Suprapubic skin (tissue), 4 donors: ENCODE measurements around the gene NVL. TPM values are rescaled to one million over a fixed set of nuclear protein-coding genes. Genes with fewer than 3 reads are reported as not detected.

ENCODE experiments used
- DNase-seq, 2 donors: peaks; one replicate each; pipeline ENCODE4 v3.0.0-alpha.2; 2019; ENCODE audit warnings: low spot score in 2 of 2
- H3K27ac ChIP-seq: fragments of 200-600 bp; sonication (generic); one replicate; pipeline ENCODE4 v1.5.1; 2019
- H3K27me3 ChIP-seq: fragments of 200-600 bp; sonication (generic); one replicate; pipeline ENCODE4 v1.5.1; 2019
- H3K36me3 ChIP-seq: fragments of 200-600 bp; sonication (generic); one replicate; pipeline ENCODE4 v1.5.1; 2019
- H3K4me1 ChIP-seq: fragments of 200-600 bp; sonication (generic); one replicate; pipeline ENCODE4 v1.5.1; 2019
- H3K4me3 ChIP-seq: fragments of 200-600 bp; sonication (generic); one replicate; pipeline ENCODE4 v1.5.1; 2019; ENCODE audit warnings: mild to moderate bottlenecking
- H3K9me3 ChIP-seq: fragments of 200-600 bp; sonication (generic); one replicate; pipeline ENCODE4 v1.5.1; 2019
- EP300 ChIP-seq: sonication (generic); formaldehyde crosslinking; IDR thresholded peaks from one replicate; pipeline ENCODE4 v1.6.1; 2017; ENCODE audit warnings: antibody characterized with exemption
- POLR2A ChIP-seq, 2 donors: fragments of 450-650 bp; IDR thresholded peaks; one replicate each; pipeline ENCODE4 v1.6.1; 2017; ENCODE audit warnings: antibody characterized with exemption in 2 of 2, mild to moderate bottlenecking in 2 of 2, moderate library complexity in 2 of 2
- POLR2AphosphoS5 ChIP-seq, 3 donors: sonication (generic); formaldehyde crosslinking; IDR thresholded peaks; one replicate each; pipeline ENCODE4 v1.6.1; 2017; ENCODE audit warnings: antibody characterized with exemption in 3 of 3
- WGBS: methylation state at CpG from one replicate; pipeline ENCODE4 v1.1.5; 2018; 5-methylcytosine and 5-hydroxymethylcytosine counted together
- total RNA-seq, 4 donors: library from RNA; depleted of rRNA; stranded (reverse); fragments of >200 nt; gene quantifications; one replicate each; pipeline ENCODE4 v1.1.0, GENCODE V29; 2016
- TF ChIP-seq, protein P1 (sequence below), 2 donors: fragments of 200-600 bp in 1 of 2; fragments of 450-650 bp in 1 of 2; sonication (generic) in 1 of 2; IDR thresholded peaks; one replicate each; pipeline ENCODE4 v1.5.1; 2016 to 2019; ENCODE audit warnings: antibody characterized with exemption in 2 of 2, mild to moderate bottlenecking in 1 of 2, moderate library complexity in 1 of 2

The NVL gene
- total RNA-seq, 4 donors from 2014 or later, result 31.7 to 86.4 (median 36.8) TPM

GRCh38 chr1:224182866-224183590 lies 146.9 kb downstream of the NVL start, which contains the start of gene DEGS1:
Gene DEGS1, plus strand, starts transcription at chr1:224183240. Its CDS starts 97 bp downstream, at chr1:224183337.
- Histone ChIP-seq H3K27me3 (no peaks in the 10 kb centered on the region), H3K9me3 (no peaks in the 10 kb centered on the region), H3K36me3 (no peaks in the 10 kb centered on the region), H3K27ac (peak within 1 kb of the TSS; percentile 98), H3K4me1 (peaks cover 49% of the 10 kb centered on the region), H3K4me3 (peak within 1 kb of the TSS; percentile 99)
- DNase-seq, result peak; percentile 89 to 90
- WGBS, result 0% methylated on average over 42 of the region's 94 CpGs
- peak in 2 of 3 donors; percentile 30 to 68 for TF ChIP-seq POLR2AphosphoS5 (IDR thresholded peaks at IDR 0.05)
- peak; percentile 78 to 88 for TF ChIP-seq POLR2A (IDR thresholded peaks at IDR 0.05)
- TF ChIP-seq EP300, result no peak
- TF ChIP-seq, protein P1, sequence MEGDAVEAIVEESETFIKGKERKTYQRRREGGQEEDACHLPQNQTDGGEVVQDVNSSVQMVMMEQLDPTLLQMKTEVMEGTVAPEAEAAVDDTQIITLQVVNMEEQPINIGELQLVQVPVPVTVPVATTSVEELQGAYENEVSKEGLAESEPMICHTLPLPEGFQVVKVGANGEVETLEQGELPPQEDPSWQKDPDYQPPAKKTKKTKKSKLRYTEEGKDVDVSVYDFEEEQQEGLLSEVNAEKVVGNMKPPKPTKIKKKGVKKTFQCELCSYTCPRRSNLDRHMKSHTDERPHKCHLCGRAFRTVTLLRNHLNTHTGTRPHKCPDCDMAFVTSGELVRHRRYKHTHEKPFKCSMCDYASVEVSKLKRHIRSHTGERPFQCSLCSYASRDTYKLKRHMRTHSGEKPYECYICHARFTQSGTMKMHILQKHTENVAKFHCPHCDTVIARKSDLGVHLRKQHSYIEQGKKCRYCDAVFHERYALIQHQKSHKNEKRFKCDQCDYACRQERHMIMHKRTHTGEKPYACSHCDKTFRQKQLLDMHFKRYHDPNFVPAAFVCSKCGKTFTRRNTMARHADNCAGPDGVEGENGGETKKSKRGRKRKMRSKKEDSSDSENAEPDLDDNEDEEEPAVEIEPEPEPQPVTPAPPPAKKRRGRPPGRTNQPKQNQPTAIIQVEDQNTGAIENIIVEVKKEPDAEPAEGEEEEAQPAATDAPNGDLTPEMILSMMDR (IDR thresholded peaks at IDR 0.05), result no peak

DNA sequence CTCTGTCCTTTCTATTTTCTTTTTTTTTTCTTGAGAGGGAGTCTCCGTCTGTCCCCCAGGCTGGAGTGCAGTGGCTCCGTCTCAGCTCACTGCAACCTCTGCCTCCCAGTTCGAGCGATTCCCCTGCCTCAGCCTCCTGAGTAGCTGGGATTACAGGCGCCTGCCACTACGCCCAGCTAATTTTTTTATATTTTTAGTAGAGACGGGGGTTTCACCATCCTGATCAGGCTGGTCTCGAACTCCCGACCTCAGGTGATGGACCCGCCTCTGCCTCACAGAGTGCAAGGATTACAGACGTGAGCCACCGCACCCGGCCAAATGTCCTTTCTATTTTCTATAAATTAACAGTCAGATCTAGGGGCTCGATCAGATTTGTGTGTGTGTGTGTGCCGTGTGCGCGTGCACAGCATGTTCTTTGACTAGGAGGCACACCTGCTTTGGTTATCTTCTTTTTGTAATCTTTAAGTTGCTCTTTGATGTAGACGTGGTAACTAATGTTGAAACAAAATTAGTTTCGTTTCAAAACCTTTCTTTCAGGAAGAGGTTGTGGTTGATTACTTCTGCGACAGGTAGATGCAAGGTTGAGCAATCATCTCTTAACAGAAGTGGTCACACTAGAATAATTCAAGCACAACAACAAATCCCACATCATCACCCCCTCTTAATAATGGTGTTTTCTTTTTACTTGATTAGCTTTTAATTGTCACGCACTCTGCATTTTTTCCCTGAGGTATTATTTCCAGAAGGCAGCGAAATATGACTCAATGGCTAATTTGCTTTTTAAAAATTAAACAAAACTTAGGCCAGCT lies 147.7 kb downstream of the NVL start:
- peak overlapping the region; percentile 99 for H3K4me3 ChIP-seq
- no peaks in the 10 kb centered on the region for H3K36me3 ChIP-seq
- DNase-seq, result peak in 1 of 2 donors; percentile 62
- peak overlapping the region; percentile 98 for H3K27ac ChIP-seq
- TF ChIP-seq, protein P1 (IDR thresholded peaks at IDR 0.05), result no peak
- no peaks in the 10 kb centered on the region for H3K9me3 ChIP-seq
- 35% methylated on average over 22 of the region's 22 CpGs for WGBS
- no peaks in the 10 kb centered on the region for H3K27me3 ChIP-seq
- H3K4me1 ChIP-seq, result peaks cover 45% of the 10 kb centered on the region

GRCh38 chr1:224181453-224181810 lies 148.5 kb downstream of the NVL start:
- peak in 1 of 2 donors; percentile 10 for DNase-seq
- no peak for TF ChIP-seq POLR2AphosphoS5 (IDR thresholded peaks at IDR 0.05)
- TF ChIP-seq, protein P1 (IDR thresholded peaks at IDR 0.05), result no peak
- no peak for TF ChIP-seq POLR2A (IDR thresholded peaks at IDR 0.05)
- TF ChIP-seq EP300, result no peak
- Histone ChIP-seq H3K4me3 (no peak overlapping the region), H3K4me1 (peaks cover 38% of the 10 kb centered on the region), H3K36me3 (no peaks in the 10 kb centered on the region), H3K27ac (peak overlapping the region; percentile 98), H3K27me3 (no peaks in the 10 kb centered on the region), H3K9me3 (no peaks in the 10 kb centered on the region)
- 70% methylated on average over 4 of the region's 4 CpGs for WGBS

DNA sequence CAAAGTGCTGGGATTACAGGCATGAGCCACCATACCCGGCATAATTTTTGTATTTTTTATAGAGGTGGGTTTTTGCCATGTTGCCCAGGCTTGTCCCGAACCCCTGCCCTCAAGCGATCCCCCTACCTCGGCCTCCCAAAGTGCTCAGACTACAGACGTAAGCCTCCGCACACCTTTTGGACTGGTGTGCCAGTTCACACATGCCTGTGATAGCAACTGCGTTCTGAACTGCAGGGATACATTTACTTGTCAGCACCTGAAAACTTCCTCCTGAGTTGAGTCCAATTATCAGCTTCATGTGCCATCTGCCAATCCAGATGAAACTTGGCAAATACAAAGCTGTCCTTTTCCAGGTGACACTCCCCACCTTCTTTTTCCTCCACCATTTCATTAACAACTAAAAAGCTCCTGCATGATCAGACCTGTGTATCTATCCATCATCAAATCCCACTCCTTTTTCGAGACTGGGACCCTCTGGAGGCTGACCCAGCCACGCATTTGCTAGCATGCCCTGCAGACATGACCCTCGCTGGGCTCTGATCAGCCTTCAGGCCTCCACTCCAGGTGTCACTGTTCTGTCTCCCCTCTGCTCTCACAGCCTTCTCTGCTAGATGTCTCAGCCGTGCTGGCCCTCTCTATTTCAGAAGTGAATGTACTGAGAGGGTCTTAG lies 149.1 kb downstream of the NVL start:
- Histone ChIP-seq H3K27ac (peak overlapping the region; percentile 98), H3K9me3 (no peaks in the 10 kb centered on the region), H3K4me3 (no peak overlapping the region), H3K36me3 (no peaks in the 10 kb centered on the region), H3K27me3 (no peaks in the 10 kb centered on the region), H3K4me1 (peaks cover 36% of the 10 kb centered on the region)
- WGBS, result 66% methylated on average over 11 of the region's 11 CpGs
- TF ChIP-seq, protein P1 (IDR thresholded peaks at IDR 0.05), result no peak
- no peak for TF ChIP-seq POLR2AphosphoS5 (IDR thresholded peaks at IDR 0.05)
- TF ChIP-seq EP300, result no peak
- TF ChIP-seq POLR2A (IDR thresholded peaks at IDR 0.05), result no peak
- DNase-seq, result peak in 1 of 2 donors; percentile 58
